Stimulated activated CD8-positive, alpha-beta memory T cell treated with anti-CD3 and anti-CD28 coated beads, Interleukin-2, amount 100 ng/mL, for 48 hours (primary cell): Measurements from ENCODE around the gene NEMP2.

ENCODE experiments used
- DNase-seq, 2 donors: peaks; one replicate each; pipeline ENCODE4 v3.0.0-alpha.2; 2020; ENCODE audit warnings: low read depth in 2 of 2

The NEMP2 gene, protein sequence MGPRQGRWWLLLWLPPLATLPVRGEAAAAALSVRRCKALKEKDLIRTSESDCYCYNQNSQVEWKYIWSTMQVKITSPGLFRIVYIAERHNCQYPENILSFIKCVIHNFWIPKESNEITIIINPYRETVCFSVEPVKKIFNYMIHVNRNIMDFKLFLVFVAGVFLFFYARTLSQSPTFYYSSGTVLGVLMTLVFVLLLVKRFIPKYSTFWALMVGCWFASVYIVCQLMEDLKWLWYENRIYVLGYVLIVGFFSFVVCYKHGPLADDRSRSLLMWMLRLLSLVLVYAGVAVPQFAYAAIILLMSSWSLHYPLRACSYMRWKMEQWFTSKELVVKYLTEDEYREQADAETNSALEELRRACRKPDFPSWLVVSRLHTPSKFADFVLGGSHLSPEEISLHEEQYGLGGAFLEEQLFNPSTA

DNA sequence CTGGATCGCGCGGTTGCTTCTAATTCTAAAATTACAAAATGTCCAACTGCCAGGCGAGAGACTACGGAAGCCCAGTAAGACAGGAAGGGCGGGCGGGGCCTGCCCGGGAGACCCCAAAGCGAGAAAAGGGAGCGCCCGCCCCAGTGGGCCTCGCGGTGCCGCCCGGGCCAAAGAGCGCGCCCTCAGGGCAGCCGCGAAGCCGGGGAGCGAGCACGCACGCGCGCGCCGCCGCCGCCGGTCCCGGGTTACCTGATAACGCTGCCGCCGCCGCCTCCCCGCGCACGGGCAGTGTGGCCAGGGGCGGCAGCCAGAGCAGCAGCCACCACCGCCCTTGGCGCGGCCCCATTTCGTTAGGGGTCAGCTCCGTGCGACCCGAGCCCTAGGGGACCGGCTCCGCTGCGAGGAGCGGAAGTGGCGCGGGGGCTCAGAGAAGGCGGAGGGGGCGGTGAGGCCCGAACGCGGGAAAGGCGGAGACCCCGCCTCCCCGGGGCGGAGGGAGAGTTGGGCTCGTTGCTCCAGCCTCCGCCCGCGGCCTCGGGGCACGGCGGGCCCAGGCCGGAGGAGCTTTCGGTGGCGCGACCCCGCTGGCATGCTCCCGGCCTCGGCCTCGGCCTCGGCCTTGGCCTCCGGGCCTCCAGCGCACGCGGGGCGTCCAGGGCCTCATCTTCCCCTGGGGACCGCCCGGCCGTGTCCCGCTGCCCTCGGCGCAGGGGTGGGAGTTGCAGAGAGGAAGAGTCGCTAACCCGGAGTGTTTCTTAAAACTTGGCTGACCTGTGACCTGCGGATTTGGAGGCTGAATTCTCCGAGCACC, at the start of gene NEMP2:
Gene NEMP2, minus strand, starts transcription at position 413 of the 811 bp plus-strand sequence. Its CDS starts 67 bp downstream, at position 346.
- DNase-seq: peak; percentile 82 to 84

DNA sequence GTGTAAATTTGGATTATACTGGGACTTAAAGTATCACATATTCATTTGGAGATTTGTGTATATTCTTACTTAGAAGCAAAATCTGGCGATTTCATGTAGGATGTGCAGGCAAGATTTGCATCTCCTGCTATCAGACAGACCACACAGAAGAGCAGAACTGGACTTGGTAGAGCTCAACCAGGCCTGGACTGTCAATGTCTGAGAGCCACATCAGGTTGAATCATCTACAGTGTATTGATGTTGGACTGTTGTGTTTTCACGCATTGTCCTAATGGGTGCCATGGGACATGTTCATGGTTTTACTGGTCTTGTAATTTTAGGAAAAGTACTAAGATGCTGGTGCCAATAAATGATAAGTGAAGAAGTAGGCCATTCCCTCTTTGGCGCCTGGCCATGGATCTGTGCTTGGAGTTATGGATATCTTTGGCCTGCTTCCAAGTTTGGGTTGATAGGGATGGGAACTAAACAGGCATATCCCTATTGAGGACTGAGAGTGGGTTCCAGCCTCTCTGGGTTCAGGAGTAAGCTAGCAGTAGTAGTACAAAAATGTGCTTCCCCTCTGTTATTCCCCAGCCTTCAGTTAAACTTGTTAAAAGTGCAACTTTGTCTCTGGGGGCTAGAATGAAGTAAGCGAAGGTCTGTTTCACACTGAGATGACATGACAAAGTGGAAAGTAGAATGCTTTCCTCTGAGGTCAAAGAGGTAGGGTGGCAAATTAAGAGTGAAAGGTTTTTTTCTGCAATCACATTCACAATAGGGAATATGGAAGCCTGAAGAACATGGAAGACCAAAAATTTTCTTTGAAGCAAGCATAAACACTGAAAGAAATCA, 49.2 kb upstream of the NEMP2 start:
- DNase-seq: no peak

DNA sequence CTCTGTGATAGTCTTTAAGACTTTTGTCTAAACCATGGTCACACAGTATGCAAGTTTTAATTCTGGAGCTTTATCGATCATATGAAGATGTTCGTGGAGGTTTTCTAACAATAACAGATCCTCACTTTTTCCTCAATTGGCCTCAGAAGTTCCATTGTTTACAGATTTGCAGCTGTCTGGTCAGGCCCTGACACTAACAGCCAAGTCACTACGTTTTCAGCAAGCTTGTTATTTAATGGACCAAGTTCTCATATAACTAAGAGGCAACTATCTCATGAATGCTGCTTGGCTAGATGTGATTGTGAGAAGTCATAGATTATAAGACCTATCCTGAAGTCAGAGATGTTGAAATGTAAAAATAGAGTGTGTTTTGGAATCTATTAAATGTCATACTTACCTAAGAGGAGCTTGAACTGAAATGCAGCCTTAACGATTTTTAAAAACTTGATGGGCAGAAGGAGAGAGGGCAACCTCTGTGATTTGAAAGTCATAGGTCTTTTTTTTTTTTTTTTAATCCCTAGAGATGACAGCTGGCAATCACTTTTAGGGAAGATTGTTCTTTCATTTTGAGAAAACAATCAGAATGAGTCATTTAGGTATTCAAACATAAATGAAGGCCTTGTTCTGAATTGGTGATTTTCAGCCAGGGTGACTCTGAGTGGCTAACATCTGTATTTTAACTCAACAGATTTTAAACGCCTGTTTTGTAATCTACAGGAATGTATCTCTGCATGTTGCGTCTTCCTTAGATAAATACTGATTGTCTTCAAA, 48.4 kb upstream of the NEMP2 start:
- no peak for DNase-seq

DNA sequence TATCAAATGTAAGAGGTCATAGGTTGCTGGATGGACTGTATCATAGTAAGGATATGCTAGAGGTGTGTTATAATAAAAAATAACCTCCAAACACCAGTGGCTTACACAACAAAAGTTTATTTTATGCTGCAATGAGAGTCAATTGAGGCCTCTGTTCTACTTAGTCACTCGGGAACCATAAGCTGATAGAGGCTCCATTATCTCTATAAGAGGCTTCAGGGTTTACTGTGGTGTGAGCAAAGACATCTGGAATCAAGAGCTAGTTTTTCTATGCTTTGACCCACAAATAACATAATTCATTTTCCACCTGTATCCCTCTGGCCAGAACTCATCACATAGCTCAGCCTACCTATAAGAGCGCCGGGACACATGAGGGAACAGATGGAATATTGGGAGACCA, 47.5 kb upstream of the NEMP2 start:
- DNase-seq: no peak

DNA sequence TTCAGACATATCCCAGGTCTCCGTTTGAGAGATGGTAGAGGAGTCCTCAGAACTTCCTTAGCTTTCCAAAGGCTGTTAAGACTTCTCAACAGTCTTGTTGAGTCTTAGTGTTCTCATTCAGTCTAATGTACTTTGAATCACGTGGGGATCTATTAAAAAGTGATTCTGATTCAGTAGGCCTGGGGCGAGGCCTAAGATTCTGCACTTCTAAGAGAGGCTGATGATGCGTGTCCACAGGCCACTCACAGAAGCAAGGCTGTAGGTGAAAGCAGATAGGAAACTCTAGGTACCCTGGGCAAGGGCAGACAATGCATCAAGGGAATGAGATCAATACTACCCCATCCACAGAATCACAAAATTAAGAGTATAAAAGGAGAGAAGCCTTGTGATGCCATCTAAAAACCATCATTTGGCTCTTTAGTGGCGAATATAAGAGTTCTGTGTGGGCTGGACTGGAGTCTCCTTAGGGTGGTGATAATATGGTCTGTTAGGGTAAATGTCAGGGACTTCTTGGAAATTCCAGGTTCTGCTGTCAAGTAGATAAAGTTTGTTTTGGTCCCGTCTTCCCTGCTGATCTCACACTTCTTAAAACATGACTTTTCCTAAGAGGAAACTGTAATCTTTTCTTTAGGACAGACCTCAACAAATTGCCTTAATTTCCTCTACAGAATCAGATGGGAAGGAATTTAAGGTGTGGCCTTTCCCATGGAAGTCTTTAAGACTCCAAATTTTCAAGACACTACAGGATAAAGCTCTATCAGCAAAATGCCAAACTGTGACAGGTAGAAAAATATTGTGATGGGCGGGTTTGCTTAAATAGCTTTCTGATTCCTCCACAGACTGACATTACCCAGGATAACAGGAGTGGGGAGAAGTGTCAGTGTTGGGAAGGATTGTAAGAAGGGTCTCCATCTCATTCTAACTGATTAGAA, 45.7 kb upstream of the NEMP2 start:
- no peak for DNase-seq

DNA sequence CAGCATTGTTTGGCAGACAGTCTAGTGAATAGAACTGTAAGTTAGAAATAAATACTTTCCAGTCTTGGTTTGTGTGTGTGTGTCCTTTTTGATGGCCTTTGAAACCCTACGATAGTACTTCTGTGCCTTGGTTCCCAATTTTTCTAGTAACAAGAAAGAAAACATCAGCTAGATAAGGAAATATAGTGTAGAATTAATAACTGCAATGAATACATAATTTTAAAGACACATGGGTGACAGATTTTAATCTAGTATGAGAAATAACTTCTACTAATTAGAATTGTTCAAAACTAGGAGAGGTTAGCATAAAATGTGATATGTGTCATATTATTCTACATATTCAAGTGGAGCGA, 44.5 kb upstream of the NEMP2 start:
- no peak for DNase-seq

DNA sequence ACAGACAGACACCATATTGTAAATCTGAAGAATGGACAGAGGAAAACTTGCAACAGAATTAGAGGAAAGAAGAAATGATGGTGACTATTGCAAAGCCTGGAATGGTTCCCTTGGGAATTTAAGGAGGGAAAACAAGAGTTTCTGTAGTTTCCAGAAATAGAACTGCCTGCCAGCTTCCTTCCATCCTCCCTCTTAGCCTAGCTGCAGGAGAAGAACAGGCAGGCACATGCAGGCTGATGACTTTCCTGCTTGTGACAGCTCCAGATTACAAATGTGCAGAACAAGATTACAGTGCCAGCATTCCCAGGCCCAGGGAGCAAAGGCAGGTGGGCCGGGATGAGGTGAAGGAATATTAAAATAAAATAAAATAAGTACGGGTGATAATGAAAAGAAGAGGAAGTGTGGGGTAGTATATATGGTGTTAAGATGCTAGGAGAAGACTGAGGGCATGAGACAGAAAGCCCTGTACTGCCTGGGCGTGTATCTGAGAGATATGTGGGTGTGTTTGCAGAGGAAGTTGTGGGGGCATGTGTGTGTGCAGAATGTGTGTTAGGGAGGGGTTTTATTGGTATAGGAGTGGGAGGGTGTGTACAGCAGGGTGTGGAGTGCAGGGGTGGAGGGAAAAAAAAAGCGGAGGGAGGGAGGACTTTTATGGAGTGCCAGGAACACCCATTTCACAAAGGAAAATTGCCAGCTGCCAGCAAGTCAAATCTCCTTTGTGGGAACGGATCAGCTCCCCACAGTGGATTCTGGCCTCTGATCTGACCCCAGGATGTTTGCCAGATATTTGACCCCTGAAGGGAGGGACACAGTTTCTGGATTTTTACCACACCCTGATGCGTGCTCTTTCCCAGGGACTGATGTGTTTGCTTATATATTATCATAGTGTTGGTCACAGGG, 43.9 kb upstream of the NEMP2 start:
- DNase-seq: no peak

DNA sequence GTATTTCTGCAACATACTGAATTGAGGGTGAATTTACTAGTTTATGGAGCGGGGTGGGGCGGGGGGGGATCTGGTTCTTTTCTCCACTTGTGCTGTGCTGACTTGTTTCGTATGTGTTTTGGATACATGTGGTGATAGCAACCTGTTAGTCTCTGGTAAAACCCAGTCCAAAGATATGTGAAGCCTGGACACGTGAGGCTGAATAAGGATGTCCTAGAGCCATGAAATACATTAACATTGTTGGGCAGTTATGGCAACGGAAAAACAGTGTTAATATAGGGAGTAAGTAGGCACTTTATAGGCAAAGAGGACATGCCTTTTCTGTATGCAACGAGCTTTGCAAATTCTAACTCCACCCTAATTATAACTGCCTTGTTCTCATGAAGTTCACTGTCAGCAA, 42.1 kb upstream of the NEMP2 start:
- DNase-seq: no peak

DNA sequence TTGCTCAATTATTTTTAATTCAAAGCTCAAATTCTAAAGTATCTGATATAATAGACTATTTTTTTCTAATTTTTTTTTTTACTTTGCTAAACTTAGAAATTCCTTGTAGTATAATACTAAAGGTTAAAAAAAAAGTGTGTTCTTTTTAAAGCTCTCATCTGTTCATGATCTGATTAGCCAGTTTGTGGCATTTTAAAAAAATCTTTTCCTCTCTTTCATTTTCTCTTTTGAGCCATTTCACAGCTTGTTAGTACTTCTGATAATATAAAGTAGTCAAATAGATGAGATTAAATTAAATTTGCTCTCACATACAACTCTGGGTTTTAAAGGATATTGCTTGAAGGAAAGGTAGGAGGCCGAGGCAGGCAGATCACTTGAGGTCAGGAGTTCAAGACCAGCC, 40.7 kb upstream of the NEMP2 start:
- DNase-seq: no peak

DNA sequence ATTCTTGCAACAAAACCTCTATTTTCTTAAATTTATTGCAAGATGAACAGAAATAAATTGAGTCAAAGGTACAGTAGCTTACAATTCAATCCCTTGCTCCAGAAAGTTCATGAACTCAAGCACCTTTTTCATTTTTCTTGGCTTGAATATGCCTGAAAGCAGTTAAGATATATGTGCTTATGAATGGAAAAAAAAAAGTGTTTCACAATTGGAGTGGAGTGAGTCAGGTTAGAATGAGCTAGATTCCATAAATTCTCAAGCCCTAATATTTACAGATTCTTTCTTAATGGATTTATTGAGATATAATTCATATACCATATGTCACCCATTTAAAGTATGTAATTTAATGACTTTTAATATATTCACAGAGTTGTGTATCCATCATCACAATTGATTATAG, 39.6 kb upstream of the NEMP2 start:
- DNase-seq: no peak

DNA sequence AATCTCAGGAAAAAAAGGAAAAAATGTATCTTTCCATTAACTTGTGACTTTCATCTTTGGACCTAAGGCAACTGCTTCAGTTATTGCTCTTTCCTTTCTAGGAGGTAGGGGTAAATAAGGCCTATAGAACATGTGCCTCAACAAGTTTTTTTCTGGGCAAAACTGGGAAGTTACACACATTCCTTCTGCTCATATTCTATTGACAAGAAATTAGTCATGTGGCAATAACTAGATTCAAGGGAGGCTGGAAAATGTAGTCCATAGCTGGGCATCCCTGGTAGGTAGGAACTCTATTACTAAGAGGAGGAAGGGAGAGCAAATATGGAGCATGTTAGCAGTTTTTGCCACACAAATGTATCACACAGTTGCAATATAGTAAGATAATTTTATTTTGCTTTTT, 37.7 kb upstream of the NEMP2 start:
- DNase-seq: no peak

DNA sequence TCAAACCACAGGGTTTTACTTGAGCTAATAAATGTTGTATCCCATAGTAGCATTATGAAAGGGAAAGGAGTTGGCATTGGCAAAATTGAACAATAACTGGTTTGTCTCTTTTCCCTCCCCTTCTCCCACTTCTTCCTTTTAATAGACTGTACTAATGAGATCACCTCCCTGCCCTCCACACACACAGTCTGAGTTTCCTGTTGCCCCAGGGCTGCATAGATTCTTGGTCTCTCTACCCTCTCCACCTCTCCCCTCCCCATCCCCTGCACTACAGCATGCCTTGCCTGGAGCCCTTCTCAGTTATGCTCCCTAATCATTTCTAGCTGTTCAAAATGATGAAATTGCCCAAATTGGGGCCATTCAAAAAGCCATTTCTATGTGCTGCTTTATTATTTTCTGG, 37.2 kb upstream of the NEMP2 start:
- DNase-seq: no peak

DNA sequence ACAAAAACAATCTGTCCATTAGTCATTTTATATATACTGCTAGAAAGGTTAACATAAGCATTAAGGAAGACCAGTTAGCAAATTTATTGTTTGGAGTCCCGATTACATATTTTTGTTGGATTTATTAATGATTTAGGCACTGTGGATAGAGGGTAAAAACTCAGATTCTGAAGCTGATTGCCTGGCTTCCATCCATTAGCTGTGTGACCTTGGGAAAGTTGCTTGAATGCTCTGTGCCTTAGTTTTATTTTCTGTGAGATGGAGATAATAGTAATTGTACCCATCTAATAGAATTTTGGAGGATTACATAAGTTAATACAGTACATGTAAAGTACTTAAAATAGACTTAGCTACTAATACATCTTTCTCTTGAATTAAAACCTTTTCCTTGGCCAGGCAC, 36.3 kb upstream of the NEMP2 start:
- no peak for DNase-seq

DNA sequence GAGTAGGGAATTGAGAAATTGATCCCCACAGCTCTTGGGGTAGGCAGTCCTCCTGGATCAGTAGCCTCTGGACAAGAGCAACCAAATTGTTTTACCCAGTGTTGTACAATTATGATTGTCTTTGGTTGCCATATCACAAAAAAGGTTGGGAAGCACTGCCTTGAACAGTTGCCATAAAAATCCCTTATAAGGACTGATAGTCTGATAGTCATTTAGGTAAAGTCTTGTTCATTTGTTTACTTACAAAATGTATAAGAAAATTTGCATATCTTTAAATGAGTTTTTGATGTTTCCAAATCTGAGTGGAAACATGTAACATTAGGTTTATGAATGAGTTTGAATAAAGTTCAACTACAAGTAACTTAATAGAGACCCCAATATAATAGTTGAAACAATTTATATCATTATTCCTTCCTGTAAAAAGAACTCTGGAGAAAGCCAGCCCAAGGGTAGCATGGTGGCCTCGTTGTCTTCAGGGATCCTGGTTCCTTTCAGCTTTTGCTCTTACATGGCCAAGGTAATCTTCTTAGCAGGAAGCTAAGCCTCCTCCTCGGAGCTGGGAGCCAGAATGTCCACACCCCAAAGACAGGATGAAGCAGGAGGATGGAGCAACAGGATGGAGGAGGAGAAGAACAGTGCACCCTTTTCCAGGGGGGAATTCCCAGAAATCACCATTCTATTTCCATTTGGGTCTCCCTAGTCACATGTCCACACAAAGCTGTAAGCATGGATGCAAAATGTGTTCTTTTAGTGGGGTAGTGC, 35.7 kb upstream of the NEMP2 start:
- DNase-seq: no peak

DNA sequence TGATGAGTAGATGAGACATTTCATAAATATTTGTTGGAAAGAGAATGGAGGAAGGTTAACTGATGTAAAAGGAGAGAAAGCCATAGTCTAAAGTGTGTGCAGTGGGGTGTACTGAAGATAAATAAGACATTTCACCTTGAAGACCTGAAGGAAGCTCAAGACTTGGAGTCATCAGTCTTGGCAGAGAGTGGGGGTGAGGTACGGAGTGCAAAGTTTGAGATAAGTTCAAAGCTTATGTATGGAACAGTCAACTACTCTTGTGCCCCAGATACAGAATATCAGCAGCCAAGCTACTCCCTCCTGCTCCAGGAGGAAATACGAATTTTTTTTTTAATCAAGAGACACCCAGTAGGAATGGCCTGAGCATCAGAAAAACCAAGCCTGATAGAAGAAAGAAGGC, 30.3 kb upstream of the NEMP2 start:
- DNase-seq: no peak

DNA sequence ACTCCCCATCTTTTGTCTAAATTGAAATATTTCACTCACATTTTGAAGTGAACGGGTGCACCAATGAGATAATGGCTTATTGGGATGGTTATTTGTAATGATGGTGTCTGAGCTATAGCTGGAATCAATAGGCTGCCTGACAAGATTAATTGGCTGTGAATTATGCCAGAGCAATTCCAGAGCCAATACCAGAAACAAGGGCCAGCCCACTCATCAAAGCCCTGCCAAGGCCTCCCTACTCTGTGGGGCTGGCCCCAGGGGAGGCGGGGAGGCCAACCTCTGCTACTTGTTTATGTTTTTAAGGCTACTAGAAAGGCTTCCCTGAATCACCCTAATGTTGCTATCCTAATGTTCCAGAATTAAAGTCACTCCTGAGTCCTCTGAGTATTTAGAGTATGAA, 29.1 kb upstream of the NEMP2 start:
- DNase-seq: no peak

DNA sequence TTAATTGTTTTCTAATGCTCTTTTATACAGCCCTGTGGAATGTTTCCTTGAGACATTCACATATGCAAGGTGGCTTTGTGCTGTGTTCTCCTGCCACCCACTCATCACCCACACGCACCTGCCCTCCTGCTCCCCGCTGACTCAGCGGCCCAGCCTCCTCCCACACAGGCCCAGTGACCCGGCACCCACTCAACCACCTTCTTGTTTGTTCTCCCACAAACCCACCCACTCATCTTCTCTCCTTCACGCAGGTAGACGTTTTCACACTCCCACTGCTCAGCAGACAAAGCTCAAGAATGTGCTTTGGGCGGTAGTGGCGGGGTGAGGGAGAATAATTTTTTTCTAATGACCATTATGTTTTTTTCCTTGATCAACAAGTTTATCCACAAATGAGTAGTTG, 28.6 kb upstream of the NEMP2 start:
- DNase-seq: peak; percentile 7 to 15

DNA sequence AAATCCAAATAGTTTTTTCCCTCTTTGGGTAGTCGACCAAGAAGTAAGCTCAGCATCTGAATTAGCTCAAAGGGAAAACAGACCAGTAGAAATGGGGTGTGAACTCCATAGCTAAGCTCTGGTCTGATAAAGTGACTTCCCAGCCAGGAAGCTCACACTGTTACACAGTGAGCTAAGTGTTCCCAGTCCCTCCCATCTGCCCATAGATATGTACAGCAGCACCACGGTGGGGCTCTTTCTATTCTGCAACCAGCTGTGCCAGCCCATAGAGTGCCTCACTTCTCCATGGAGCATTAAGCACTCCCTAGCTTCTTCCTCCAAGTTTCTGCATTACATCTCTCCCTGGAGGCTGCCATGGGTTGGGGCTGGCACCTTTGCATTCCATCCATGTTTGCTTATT, 27.6 kb upstream of the NEMP2 start:
- no peak for DNase-seq

DNA sequence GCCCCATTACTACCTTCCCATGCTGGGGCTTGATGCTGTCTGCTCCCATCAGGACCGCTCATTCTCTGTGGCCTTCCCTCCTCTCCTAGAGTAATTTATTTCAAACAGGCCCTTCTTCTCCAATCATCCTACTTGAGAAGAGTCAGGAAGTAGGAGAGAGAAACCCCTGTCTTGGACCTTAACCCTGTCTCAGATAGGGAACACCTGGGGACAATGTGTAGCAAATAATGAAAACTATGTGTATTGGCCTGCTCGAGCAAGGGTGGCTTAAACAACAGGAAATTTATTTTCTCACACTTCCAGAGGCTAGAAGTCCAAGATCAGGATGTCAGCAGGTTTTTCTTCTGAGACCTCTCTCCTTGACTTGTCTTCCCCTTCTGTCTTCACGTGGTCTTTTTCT, 26.6 kb upstream of the NEMP2 start:
- no peak for DNase-seq
